WERI-Rb-1 (cell line): Measurements from ENCODE around the gene DSE.

Experiments used
- DNase-seq: peaks from one replicate; pipeline ENCODE4 v3.0.0-alpha.2; 2020
- H3K27ac ChIP-seq: fragments of 250-450 bp; sonication (Bioruptor Pico); 2 replicates; pipeline ENCODE4 v1.5.1; 2020; ENCODE audit warnings: mild to moderate bottlenecking, moderate library complexity
- H3K27me3 ChIP-seq: fragments of 250-450 bp; sonication (Bioruptor Pico); 2 replicates; pipeline ENCODE4 v1.5.1; 2021; ENCODE audit warnings: mild to moderate bottlenecking, low read depth, moderate library complexity; ENCODE audit not compliant: insufficient read depth, severe bottlenecking
- H3K36me3 ChIP-seq: fragments of 250-450 bp; sonication (Bioruptor Pico); 2 replicates; pipeline ENCODE4 v1.5.1; 2020; ENCODE audit warnings: mild to moderate bottlenecking, moderate library complexity
- H3K4me3 ChIP-seq: 2 replicates; pipeline ENCODE4 v1.5.1; 2011; ENCODE audit warnings: low read depth, mild to moderate bottlenecking, control low read depth, low read length
- H3K9me3 ChIP-seq: fragments of 250-450 bp; sonication (Bioruptor Pico); 2 replicates; pipeline ENCODE4 v1.5.1; 2021; ENCODE audit warnings: mild to moderate bottlenecking, moderate library complexity; ENCODE audit not compliant: severe bottlenecking
- TF ChIP-seq, protein P1 (sequence below): IDR thresholded peaks from 2 replicates; pipeline ENCODE4 v1.5.1; 2011; ENCODE audit warnings: low read depth, mild to moderate bottlenecking, control low read depth, inconsistent platforms, low read length

DSE gene

DNA sequence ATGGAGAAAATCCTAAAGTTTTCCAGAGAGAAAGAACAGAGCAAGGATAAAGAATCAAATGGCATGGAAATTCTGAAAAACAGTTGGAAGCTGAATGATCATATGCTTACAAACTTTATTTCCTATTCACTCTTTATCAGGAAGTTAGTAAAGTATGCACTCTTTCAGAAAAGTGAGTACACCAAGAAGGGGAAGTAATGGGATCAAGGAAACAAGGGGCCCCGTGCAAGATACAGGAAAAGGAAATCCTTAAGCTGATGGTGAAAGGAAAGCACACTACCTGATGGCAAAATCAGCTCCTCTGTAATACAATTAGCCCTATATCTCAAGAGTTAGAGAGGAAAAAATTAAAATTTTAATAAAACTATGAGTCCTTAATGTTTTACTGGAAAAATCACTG is 104.4 kb downstream of the DSE start:
- TF ChIP-seq, protein P1, sequence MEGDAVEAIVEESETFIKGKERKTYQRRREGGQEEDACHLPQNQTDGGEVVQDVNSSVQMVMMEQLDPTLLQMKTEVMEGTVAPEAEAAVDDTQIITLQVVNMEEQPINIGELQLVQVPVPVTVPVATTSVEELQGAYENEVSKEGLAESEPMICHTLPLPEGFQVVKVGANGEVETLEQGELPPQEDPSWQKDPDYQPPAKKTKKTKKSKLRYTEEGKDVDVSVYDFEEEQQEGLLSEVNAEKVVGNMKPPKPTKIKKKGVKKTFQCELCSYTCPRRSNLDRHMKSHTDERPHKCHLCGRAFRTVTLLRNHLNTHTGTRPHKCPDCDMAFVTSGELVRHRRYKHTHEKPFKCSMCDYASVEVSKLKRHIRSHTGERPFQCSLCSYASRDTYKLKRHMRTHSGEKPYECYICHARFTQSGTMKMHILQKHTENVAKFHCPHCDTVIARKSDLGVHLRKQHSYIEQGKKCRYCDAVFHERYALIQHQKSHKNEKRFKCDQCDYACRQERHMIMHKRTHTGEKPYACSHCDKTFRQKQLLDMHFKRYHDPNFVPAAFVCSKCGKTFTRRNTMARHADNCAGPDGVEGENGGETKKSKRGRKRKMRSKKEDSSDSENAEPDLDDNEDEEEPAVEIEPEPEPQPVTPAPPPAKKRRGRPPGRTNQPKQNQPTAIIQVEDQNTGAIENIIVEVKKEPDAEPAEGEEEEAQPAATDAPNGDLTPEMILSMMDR: no peak
- Histone ChIP-seq H3K36me3 (no peaks in the 10 kb centered on the region), H3K27me3 (no peaks in the 10 kb centered on the region), H3K9me3 (no peaks in the 10 kb centered on the region), H3K27ac (no peak overlapping the region), H3K4me3 (no peak overlapping the region)
- no peak for DNase-seq

DNA sequence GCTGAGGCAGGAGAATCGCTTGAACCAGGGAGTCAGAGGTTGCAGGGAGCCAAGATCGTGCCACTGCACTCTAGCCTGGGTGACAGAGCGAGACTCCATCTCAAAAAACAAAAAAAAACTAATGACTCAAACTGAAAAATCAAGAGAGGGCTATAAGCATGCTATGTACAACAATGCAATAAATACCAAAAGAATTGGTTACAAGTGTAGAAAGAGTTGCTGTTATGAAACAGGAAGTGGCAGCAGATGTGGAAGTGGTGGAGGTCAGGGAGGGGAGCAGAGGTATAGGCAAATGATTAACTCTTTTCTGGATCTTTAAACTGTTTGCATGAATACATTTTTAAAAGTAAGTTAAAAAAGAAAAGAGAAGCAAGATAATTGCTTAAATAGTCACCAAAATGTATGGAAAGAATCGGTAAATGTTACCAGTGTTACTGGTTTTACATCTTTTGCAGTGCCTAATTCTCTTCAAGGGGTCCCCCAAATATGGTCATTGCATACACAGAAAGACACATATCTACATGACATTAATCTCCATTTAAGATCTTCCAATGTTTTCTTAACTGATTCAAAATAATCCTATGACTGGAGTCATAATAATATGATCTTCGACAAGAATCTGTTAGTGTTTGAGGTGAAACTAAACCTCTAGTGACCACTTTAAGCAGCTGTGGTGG is 105.4 kb downstream of the DSE start:
- H3K4me3 ChIP-seq: no peak overlapping the region
- TF ChIP-seq, protein P1: no peak
- no peaks in the 10 kb centered on the region for H3K9me3 ChIP-seq
- H3K36me3 ChIP-seq: no peaks in the 10 kb centered on the region
- DNase-seq: no peak
- H3K27me3 ChIP-seq: no peaks in the 10 kb centered on the region
- no peak overlapping the region for H3K27ac ChIP-seq

DNA sequence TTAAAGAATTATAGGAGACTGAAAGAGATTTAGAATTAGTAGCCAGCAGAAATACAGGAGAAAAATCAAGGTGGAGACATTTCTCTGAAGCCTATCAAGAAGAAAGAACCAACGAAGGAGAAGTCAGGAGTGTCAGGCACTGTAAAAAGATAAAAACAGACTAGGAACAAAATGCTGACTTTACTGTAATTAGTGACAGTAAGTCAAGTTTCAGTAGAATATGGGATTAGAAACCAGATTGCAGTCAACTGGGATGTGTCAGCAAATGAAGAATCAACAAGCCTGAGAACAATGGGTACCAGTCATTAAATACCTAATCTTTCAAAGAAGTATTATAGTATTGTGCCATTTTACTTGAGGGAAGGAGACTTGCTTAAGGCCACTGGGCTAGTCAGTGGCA is 112.0 kb downstream of the DSE start:
- DNase-seq: no peak

DNA sequence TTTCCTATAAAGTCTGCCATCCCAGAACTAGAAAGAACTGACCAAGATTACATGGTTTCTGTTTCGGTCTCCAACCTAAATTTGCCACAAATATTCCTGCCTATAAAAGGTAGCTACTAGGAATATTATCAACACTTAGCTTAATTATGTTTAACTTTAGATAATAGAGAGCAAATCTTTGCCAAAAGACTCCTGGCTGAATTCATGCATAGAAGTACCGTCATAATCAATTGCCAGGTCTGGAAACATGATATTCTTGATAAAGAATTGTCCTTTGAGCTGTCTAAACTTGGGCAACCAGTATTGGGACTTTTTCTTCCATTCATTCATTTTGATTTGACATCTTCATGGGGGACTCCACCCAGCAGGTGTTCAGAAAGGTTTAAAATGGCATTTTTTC is 112.9 kb downstream of the DSE start:
- no peaks in the 10 kb centered on the region for H3K9me3 ChIP-seq
- H3K36me3 ChIP-seq: no peaks in the 10 kb centered on the region
- no peak overlapping the region for H3K4me3 ChIP-seq
- no peak for DNase-seq
- TF ChIP-seq, protein P1: no peak
- H3K27me3 ChIP-seq: no peaks in the 10 kb centered on the region
- no peak overlapping the region for H3K27ac ChIP-seq

More for the DNA sequence above, 112.0 kb downstream of the DSE start:
- no peaks in the 10 kb centered on the region for H3K9me3 ChIP-seq
- H3K36me3 ChIP-seq: no peaks in the 10 kb centered on the region
- no peak overlapping the region for H3K4me3 ChIP-seq
- no peaks in the 10 kb centered on the region for H3K27me3 ChIP-seq
- TF ChIP-seq, protein P1: no peak
- H3K27ac ChIP-seq: no peak overlapping the region

DNA sequence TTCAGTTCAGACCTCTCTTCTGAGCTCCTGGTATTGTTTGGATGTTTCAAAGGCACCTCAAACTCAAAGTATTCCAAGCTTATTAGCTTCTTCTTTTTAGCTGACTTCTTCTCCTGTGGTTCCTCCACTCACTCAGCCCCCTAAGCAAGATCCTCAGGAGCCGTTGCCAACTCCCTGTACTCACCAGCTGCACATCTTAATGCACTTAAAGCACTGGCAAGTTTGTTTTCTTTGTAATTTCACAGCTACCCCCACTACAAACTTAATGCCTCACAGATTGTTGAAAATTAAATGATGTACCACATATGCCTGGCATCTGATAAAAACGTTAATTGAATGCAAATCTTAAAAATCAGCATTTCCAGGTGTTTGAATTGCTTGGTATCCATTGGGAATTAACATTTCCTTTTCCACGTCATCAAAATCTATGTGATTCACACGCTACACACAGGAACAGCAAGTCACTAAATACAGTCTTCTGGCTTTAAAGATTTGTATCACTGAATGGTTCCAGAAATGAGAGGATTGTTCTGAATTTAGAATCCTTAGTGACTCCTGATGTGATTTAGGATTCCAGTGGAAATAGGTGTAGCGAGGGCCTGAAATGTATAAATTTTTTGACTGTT is 114.9 kb downstream of the DSE start:
- TF ChIP-seq, protein P1: no peak
- Histone ChIP-seq H3K4me3 (no peak overlapping the region), H3K36me3 (no peaks in the 10 kb centered on the region), H3K9me3 (no peaks in the 10 kb centered on the region), H3K27me3 (no peaks in the 10 kb centered on the region), H3K27ac (no peak overlapping the region)
- DNase-seq: no peak
